ENCODE data around the gene SNRNP25.
A peak's percentile ranks its signal among the peaks of the same experiment; 100 is the strongest.

SNRNP25 gene

DNA sequence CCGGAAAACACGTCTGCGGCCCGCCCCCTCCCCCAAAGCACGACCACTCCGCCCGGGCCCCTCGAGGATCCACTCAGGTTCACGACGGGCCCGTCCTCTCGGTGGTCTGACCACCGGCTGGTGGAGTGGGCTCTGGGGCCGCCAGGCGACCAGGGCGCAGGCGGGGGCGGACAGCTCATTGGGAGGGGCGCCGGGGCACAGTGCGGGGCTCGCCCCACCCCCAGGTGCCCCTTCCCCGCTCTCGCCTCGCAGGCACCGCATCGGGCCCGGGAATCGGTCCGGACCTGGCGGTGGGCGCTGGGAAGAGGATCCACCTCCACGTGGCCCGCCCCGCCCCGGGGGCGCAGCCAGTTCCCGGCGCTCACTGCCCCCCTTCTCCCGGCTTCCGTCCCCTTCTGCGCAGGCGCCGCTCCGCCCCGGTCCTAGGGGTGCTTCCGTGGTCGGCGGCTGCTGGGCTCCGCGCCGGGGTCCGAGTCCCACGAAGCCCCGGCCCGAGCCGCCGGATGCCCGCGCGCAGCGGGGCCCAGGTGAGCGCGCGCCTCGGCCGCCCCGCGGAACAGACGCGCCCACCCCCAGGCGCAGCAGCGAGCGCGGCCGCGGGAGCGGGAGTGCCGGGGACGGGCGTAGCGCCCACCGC is 24.3 kb downstream of the SNRNP25 start, which contains the start of gene MPG:
Gene MPG (plus strand): TSS at position 419 of the 637 bp plus-strand sequence. CDS start 85 bp downstream, at position 504.
- H3K4me1 ChIP-seq (ENCODE audit: insufficient read depth, low read length, severe bottlenecking), result peaks cover 19% of the 10 kb centered on the region
- peak within 1 kb of the TSS; percentile 86 for H3K4me2 ChIP-seq (ENCODE audit: low read length)
- peak within 1 kb of the TSS; percentile 93 for H3K4me3 ChIP-seq (ENCODE audit: low read depth, low read length, poor library complexity, severe bottlenecking)
- no peaks in the 10 kb centered on the region for H3K9me3 ChIP-seq (ENCODE audit: low read length)
- H3K9me2 ChIP-seq (ENCODE audit: low read depth, low read length), result no peaks in the 10 kb centered on the region
- H3K27me3 ChIP-seq (ENCODE audit: insufficient read depth, low read length), result 0 out of 2 replicates have a peak, but pooled peaks cover 6% of the 10 kb centered on the region
- H3K36me3 ChIP-seq (ENCODE audit: insufficient read depth, low read length), result peaks cover 8% of the 10 kb centered on the region; the same call in 1 of the 2 replicates
- H2AFZ ChIP-seq (ENCODE audit: low read length), result no peak within 1 kb of the TSS
- peak within 1 kb of the TSS; percentile 7 for H3K27ac ChIP-seq (ENCODE audit: low read depth, low read length, poor library complexity, severe bottlenecking)
- TF ChIP-seq, protein P1, sequence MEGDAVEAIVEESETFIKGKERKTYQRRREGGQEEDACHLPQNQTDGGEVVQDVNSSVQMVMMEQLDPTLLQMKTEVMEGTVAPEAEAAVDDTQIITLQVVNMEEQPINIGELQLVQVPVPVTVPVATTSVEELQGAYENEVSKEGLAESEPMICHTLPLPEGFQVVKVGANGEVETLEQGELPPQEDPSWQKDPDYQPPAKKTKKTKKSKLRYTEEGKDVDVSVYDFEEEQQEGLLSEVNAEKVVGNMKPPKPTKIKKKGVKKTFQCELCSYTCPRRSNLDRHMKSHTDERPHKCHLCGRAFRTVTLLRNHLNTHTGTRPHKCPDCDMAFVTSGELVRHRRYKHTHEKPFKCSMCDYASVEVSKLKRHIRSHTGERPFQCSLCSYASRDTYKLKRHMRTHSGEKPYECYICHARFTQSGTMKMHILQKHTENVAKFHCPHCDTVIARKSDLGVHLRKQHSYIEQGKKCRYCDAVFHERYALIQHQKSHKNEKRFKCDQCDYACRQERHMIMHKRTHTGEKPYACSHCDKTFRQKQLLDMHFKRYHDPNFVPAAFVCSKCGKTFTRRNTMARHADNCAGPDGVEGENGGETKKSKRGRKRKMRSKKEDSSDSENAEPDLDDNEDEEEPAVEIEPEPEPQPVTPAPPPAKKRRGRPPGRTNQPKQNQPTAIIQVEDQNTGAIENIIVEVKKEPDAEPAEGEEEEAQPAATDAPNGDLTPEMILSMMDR (IDR thresholded peaks at IDR 0.05; ENCODE audit: low read length), result no peak
- TF ChIP-seq EZH2 (IDR thresholded peaks at IDR 0.05; ENCODE audit: borderline replicate concordance, low read length), result no peak
- H3K9ac ChIP-seq (ENCODE audit: low read length), result peak within 1 kb of the TSS; percentile 95
- no peaks in the 10 kb centered on the region for H4K20me1 ChIP-seq (ENCODE audit: insufficient read depth, low read length)
- H3K79me2 ChIP-seq (ENCODE audit: insufficient read depth, low read length), result no peaks in the 10 kb centered on the region
- H3F3A ChIP-seq (ENCODE audit: insufficient read depth, low read length), result no peaks in the 10 kb centered on the region

DNA sequence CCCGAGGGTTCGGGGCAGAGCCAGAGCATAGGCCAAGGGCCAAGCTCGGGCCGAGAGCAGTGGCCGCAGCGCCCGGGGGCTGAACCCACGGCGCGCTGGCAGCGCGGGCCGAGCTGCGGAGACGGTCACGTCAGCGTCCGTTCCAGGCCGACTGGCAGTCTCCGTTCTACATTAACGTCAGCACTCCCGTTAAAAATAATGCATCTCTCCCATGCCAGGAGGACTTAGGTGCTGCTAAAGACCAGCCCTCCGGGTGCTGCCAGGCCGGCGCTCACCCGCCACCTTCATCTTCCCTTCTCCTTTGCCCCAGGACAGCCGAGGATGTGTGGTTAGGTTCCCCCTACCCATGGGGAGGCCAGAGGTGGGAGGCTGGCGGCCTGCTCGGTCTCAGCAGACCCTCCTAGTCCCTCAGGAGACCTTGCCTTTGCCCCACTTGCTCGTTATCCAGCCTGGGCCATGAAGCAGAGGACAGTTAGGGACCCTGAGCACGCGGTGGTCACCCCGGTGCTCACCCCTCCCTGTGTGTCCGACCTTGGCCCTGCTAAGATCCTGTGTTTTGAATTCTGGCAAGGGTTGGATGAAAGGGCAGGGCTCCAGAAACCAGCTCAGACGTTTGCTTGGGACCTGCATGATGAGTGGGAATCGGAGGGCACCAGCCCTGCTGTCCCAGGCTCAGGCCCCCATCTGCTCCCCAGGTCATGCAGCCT is 25.0 kb downstream of the SNRNP25 start:
- Histone ChIP-seq H3K27ac (ENCODE audit: low read depth, low read length, poor library complexity, severe bottlenecking) (peak overlapping the region; percentile 7), H3F3A (ENCODE audit: insufficient read depth, low read length) (no peaks in the 10 kb centered on the region), H2AFZ (ENCODE audit: low read length) (no peak overlapping the region), H3K4me3 (ENCODE audit: low read depth, low read length, poor library complexity, severe bottlenecking) (peak overlapping the region; percentile 93), H3K27me3 (ENCODE audit: insufficient read depth, low read length) (0 out of 2 replicates have a peak, but pooled peaks cover 1% of the 10 kb centered on the region), H3K9me2 (ENCODE audit: low read depth, low read length) (no peaks in the 10 kb centered on the region), H4K20me1 (ENCODE audit: insufficient read depth, low read length) (no peaks in the 10 kb centered on the region), H3K9ac (ENCODE audit: low read length) (peak overlapping the region; percentile 95), H3K9me3 (ENCODE audit: low read length) (no peaks in the 10 kb centered on the region), H3K79me2 (ENCODE audit: insufficient read depth, low read length) (no peaks in the 10 kb centered on the region), H3K4me2 (ENCODE audit: low read length) (peak overlapping the region; percentile 86), H3K4me1 (ENCODE audit: insufficient read depth, low read length, severe bottlenecking) (peaks cover 19% of the 10 kb centered on the region), H3K36me3 (ENCODE audit: insufficient read depth, low read length) (peaks cover 10% of the 10 kb centered on the region; the same call in 1 of the 2 replicates)
- TF ChIP-seq, protein P1 (IDR thresholded peaks at IDR 0.05; ENCODE audit: low read length), result no peak
- no peak for TF ChIP-seq EZH2 (IDR thresholded peaks at IDR 0.05; ENCODE audit: borderline replicate concordance, low read length)

DNA sequence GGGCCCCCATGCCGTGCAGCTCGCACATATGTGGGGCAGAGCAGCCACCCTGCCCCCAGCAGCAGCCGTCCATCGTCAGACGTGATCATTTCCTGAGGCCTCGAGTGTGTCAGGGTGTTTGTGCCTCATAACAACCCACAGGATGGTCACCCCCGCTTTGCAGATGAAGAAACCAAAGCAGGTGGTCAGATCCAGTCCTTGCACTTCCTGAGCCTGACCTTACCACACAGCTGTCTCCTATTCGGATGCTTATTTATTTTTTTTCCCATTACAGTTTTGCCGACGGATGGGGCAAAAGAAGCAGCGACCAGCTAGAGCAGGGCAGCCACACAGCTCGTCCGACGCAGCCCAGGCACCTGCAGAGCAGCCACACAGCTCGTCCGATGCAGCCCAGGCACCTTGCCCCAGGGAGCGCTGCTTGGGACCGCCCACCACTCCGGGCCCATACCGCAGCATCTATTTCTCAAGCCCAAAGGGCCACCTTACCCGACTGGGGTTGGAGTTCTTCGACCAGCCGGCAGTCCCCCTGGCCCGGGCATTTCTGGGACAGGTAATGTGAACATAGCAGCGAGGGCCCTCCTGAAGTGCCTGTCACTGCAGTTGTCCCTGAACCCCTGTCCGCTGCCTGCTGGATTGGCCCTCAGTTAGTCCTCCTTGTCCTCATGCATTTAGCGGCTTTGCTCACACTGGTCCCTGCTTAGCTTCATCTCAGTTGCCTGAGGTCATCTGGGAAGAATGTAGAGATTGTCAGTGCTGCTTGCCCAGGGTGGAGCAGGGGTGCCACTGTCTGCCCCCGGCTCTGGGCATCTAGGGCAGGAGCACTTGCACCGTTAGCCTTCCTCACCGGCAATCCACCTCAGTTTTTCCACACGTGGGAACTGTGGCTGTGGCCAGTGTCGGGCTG is 25.8 kb downstream of the SNRNP25 start:
- Histone ChIP-seq H2AFZ (ENCODE audit: low read length) (no peak overlapping the region), H3K9me3 (ENCODE audit: low read length) (no peaks in the 10 kb centered on the region), H3K9ac (ENCODE audit: low read length) (peak overlapping the region; percentile 95), H3K4me1 (ENCODE audit: insufficient read depth, low read length, severe bottlenecking) (peaks cover 26% of the 10 kb centered on the region), H3K4me3 (ENCODE audit: low read depth, low read length, poor library complexity, severe bottlenecking) (peak overlapping the region; percentile 93), H3K36me3 (ENCODE audit: insufficient read depth, low read length) (peaks cover 10% of the 10 kb centered on the region; the same call in 1 of the 2 replicates), H4K20me1 (ENCODE audit: insufficient read depth, low read length) (no peaks in the 10 kb centered on the region), H3K27me3 (ENCODE audit: insufficient read depth, low read length) (no peaks in the 10 kb centered on the region), H3K4me2 (ENCODE audit: low read length) (peak overlapping the region; percentile 86), H3K27ac (ENCODE audit: low read depth, low read length, poor library complexity, severe bottlenecking) (peak overlapping the region; percentile 7), H3K9me2 (ENCODE audit: low read depth, low read length) (no peaks in the 10 kb centered on the region), H3K79me2 (ENCODE audit: insufficient read depth, low read length) (no peaks in the 10 kb centered on the region), H3F3A (ENCODE audit: insufficient read depth, low read length) (no peaks in the 10 kb centered on the region)
- no peak for TF ChIP-seq EZH2 (IDR thresholded peaks at IDR 0.05; ENCODE audit: borderline replicate concordance, low read length)
- TF ChIP-seq, protein P1 (IDR thresholded peaks at IDR 0.05; ENCODE audit: low read length), result no peak
